Natural killer cell treated with Interleukin-12 subunit alpha and Interleukin-12 subunit beta and Interleukin-15 and Interleukin-18, amount 100 ng/mL, for 72 hours (primary cell): ENCODE data around the gene STX10. TPM values are rescaled to one million over a fixed set of nuclear protein-coding genes. Genes with fewer than 3 reads are reported as not detected.

ENCODE experiments used
- ATAC-seq, 2 donors: fragments of 150-1000 bp; cut with Tn5 transposase in 1 of 2; sonication (Bioruptor Pico), chemical (Tn5 transposase) in 1 of 2; 2 replicates each; pipeline ENCODE4 v1.10.0; 2021
- DNase-seq: peaks from one replicate; pipeline ENCODE4 v3.0.0; 2022; ENCODE audit warnings: low spot score
- H3K27ac Mint-ChIP-seq, 2 donors: 1 replicate in 1 of 2; 2 replicates in 1 of 2; pipeline ENCODE4 v1.8.0; 2022; ENCODE audit warnings: mixed read lengths in 2 of 2, mild to moderate bottlenecking in 1 of 2, moderate library complexity in 1 of 2
- H3K27me3 Mint-ChIP-seq, 2 donors: 1 replicate in 1 of 2; 2 replicates in 1 of 2; pipeline ENCODE4 v1.8.0; 2022; ENCODE audit warnings: mixed read lengths in 2 of 2
- H3K36me3 Mint-ChIP-seq: one replicate; pipeline ENCODE4 v1.8.0; 2022; ENCODE audit warnings: mixed read lengths
- H3K4me1 Mint-ChIP-seq, 2 donors: 1 replicate in 1 of 2; 2 replicates in 1 of 2; pipeline ENCODE4 v1.8.0; 2022; ENCODE audit warnings: low read depth in 2 of 2, mixed read lengths in 2 of 2, mild to moderate bottlenecking in 1 of 2
- H3K4me3 Mint-ChIP-seq: one replicate; pipeline ENCODE4 v1.8.0; 2022; ENCODE audit warnings: mixed read lengths
- H3K9me3 Mint-ChIP-seq: 2 replicates; pipeline ENCODE4 v1.8.0; 2022; ENCODE audit warnings: mixed read lengths
- total RNA-seq, 2 donors: library from RNA; stranded (reverse); gene quantifications; one replicate each; pipeline ENCODE4 v1.2.3, GENCODE V29; 2022

Gene STX10
- total RNA-seq, 2 donors from 2014 or later: 48.1 to 62.5 TPM

DNA sequence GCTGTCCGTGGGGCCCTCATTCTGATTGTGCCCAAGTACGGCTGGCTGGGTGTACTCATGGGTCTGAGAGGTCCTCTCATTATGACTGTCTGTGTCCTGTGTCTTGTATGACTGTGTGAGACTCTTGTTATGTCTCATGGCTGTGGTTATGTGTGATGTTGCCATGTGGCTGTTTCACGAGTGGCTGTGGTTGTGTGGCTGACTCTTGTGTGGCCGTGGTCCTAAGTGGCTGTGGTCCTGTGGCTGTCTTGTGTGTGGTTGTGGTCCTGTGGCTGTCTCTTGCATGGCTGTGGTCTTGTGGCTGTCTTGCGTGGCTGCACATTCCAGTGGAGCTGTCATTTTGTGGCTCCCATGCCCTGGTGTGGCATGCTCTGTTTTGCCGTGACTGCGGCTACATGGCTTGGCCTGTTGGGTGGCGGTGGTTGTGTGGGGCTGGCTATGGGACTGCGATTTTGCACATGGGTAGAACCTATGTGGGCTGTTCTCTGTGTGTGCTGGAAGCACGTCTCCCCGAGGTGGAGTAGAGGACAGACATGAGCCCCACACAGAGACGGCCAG is 50.1 kb downstream of the STX10 start:
- Mint-ChIP-seq H3K9me3 (peaks cover 5% of the 10 kb centered on the region), H3K4me1 (peaks cover 35 to 38% of the 10 kb centered on the region in 2 donors), H3K27ac (peak overlapping the region; percentile 83 to 86), H3K27me3 (peaks cover 9 to 13% of the 10 kb centered on the region in 2 donors), H3K4me3 (peak overlapping the region; percentile 75), H3K36me3 (peaks cover 6% of the 10 kb centered on the region)
- DNase-seq: peak; percentile 82
- peak; percentile 87 to 90 for ATAC-seq

DNA sequence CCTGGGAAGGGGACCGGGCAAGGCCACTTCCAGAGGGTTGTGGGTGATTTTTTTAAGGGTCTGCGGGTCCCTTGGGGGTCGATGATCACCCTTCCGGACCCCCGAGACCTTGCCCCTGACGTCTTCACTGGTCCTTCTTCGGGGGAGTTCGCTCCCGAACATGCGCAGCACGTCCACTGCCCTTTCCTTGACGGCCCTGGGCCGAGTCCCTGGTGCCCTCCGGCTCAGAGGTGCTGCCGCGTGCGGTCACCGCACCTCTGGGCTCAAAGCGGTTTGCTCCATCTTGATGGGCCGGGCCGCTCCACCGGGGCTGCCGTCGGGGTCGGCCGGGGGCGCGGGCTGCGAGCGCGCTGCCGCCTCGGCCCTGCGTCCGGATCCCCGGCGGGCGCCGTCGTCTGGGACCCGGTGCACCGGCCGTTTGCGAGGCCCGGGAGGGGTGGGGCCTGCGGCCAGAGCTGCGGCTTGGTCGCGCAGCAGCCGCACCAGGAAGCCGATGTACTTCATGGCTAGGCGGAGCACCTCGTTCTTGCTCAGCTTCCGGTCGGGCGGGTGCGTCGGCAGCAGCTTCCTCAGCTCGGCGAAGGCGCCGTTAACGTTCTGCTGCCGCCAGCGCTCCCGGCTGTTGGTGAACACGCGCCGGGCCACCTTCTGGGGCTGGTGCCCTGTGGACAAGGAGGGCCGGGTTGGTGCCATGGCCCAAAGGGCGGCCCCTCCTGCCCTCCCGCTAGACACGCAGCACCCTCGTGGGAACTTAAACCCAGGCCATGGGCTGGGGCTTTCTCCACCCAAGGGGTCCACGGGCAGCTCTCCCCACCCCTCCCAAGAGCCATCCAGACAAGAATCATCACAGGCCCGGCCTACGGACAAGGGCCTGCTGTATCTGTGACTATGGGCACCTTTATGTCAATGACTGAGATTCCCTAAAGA is 50.8 kb downstream of the STX10 start:
- H3K27ac Mint-ChIP-seq: peak overlapping the region; percentile 83 to 86
- peaks cover 30 to 33% of the 10 kb centered on the region in 2 donors for H3K4me1 Mint-ChIP-seq
- H3K4me3 Mint-ChIP-seq: peak overlapping the region; percentile 75
- peaks cover 5% of the 10 kb centered on the region for H3K9me3 Mint-ChIP-seq
- peaks cover 13% of the 10 kb centered on the region in 2 donors for H3K27me3 Mint-ChIP-seq
- ATAC-seq (peak; percentile 72 to 80), DNase-seq (peak; percentile 90)
- peaks cover 6% of the 10 kb centered on the region for H3K36me3 Mint-ChIP-seq

DNA sequence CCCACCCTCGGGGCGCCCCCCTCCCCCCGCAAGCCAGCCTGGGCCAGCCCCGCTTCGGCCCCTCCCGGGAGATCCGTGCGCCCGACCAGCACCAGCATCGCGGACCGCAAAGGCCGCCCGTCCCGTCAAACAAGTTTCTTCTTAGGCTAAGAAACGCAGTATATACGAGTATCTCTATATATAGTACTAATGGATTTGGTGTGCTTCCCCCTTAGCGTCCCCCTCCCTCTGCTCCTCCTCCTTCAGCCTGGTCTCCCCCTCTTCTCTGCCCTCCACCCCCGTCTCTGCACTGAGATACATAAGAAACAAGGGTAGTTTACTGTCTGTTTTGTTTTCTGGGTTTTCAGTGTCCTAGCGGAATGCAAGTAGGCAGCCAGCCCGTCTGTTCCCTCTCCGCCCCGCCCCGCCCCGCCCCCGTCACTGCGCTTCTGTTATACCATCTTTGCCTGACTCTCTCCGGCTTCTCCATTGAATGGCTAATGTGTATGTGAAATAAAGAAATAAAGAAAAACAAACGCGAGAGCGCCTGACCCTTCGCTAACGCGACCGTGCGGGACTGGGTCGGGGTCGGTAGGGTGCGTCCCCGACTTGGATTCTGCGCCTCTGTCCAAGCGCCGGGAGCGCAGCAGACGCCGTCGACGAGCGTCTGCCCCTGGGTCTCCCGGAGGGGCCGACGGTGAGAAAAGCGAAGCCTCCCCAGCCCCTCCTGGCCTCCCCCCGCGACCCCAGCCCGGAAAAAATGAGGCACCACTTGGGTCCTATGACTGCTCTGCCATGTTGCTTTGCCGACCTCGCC is 51.7 kb downstream of the STX10 start:
- peak overlapping the region in 1 of 2 donors; percentile 86 for H3K27ac Mint-ChIP-seq
- ATAC-seq (no peak), DNase-seq (no peak)
- H3K4me1 Mint-ChIP-seq: peaks cover 30 to 32% of the 10 kb centered on the region in 2 donors
- peak overlapping the region; percentile 70 for H3K4me3 Mint-ChIP-seq
- peaks cover 5% of the 10 kb centered on the region for H3K9me3 Mint-ChIP-seq
- H3K27me3 Mint-ChIP-seq: peaks cover 13 to 15% of the 10 kb centered on the region in 2 donors
- H3K36me3 Mint-ChIP-seq: peaks cover 6% of the 10 kb centered on the region

DNA sequence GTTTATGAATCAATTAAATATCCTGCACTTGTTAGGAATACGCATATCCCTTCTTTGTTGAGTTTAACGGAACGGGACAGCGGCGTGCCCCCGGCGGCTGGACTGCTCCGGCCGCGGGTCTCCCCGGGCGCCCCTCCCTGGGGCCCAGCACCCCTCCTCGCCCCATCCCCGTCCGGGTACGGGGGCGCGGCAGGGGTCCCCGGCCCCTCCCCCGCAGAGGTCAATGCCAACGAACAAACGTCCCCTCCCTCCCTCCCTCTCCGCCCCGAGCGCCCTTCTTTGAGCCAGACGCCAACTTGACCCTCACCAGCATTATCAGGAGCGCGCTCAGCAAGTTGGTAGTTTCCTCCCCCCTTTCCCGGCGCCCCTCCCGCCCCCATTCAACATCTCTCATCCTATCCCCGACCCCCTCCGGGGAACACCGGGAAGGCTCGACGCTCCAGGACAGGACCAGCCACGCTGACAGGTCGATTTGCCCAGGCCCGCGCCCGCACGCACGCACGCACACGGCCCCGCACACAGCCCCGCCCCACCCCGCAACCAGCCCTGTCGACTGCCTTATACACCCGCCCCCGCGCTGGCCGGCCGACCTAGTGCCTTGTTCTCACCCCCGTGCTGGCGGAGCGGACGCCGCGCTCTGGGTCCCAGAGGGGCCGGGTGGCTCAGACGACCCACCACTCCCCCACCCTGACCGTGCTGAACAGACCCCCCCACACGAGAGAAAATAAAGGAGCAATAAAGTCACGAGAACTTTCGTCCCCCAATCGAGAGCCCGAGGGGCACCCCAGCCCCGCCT is 52.5 kb downstream of the STX10 start:
- H3K4me3 Mint-ChIP-seq: peak overlapping the region; percentile 49
- H3K4me1 Mint-ChIP-seq: peaks cover 29 to 30% of the 10 kb centered on the region in 2 donors
- DNase-seq: no peak
- ATAC-seq: no peak
- H3K36me3 Mint-ChIP-seq: peaks cover 6% of the 10 kb centered on the region
- H3K27me3 Mint-ChIP-seq: peaks cover 13 to 15% of the 10 kb centered on the region in 2 donors
- H3K9me3 Mint-ChIP-seq: peaks cover 5% of the 10 kb centered on the region
- no peak overlapping the region for H3K27ac Mint-ChIP-seq

DNA sequence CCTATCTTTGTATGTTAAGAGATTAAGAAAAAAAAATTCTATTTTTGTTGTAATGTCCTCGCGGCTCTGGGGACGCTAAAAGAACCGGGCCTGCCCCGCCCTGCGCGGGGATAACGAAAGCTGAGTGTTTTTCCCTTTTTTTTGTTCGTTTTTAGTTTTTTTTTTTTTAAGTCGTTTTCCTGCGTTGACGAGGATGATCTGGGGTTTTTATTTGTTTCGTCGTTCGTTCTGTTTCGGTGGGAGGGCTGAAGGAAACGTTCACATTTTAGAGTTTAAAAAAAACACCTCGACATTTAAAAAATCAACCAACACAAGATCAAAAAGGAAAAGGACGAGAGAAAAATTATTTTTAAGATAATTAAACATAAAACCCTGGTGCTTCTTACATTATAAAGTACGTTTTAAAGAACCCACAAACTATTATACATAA is 53.1 kb downstream of the STX10 start:
- ATAC-seq: no peak
- no peak for DNase-seq
- peaks cover 6% of the 10 kb centered on the region for H3K36me3 Mint-ChIP-seq
- peaks cover 5% of the 10 kb centered on the region for H3K9me3 Mint-ChIP-seq
- peaks cover 13 to 15% of the 10 kb centered on the region in 2 donors for H3K27me3 Mint-ChIP-seq
- H3K4me3 Mint-ChIP-seq: peak overlapping the region; percentile 39
- H3K27ac Mint-ChIP-seq: no peak overlapping the region
- peaks cover 29 to 30% of the 10 kb centered on the region in 2 donors for H3K4me1 Mint-ChIP-seq

DNA sequence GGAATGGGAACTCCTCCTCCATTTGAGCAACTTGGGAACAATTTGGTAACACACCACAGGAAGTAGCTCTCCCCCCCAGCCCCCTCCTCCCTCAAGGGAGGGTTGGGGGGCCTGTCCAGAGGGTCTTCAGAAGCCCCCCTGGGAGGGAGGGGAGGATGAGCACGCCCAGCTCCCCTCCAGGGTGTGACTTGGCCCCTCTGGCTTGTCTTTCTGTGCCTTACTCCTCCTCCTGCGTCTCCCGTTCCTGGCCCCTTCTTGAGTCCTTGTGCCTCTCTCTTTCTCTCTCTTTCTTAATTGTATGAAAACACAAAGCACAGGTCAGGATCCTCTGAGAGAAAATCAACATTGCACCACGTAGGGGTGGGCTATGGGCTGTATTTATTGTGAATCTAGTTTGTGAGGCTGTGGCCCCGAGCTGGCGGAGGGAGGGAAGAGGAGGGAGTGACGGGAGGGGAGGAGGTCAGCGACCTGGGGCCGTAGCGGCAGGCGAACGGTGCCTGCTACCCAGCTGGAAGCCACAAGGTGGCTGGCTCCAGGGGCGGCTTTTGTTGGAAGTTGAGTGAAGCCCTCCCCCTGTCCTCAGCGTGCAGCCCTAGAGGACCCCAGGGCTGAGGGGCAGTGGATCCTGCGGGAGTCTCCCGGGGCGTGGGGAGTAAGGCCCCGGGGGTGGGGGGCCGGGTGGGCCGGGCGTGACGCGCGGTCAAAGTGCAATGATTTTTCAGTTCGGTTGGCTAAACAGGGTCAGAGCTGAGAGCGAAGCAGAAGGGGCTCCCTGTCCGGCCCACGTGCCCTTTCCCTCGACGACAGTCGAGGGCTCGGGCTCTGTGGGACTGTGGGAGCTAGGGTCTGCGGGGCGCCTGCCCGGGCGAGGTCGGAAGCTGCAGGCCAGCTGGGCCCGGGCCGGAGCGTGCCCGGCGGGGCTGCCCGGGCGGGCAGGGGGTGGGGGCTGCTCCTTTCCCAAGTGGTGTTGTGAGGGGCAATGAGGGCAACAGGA is 53.9 kb downstream of the STX10 start:
- DNase-seq: no peak
- Mint-ChIP-seq H3K27me3 (peaks cover 13 to 17% of the 10 kb centered on the region in 2 donors), H3K36me3 (peaks cover 6% of the 10 kb centered on the region), H3K4me1 (peaks cover 25 to 26% of the 10 kb centered on the region in 2 donors), H3K4me3 (peak overlapping the region; percentile 9), H3K27ac (no peak overlapping the region), H3K9me3 (peaks cover 5% of the 10 kb centered on the region)
- no peak for ATAC-seq

DNA sequence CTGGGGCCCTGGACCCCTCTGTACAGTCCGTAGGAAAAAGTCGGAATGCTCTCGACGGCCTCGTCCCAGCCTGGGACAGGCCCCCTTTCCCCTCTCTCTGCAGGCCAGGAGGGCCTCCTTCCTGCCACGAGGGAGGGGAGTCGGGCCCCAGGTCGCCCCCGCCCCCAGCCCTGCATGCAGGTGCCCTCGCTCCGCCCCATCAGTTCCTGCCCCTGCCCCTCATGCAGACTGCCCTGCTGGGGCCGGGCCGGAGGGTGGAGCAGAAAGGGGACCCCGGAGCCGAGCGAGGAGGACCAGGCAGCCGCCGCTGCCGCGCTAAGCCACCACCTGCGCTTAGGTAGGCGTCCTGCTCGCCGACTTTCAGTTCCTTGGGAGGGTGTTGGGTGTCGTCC is 54.8 kb downstream of the STX10 start:
- DNase-seq (no peak), ATAC-seq (no peak)
- peaks cover 6% of the 10 kb centered on the region for H3K36me3 Mint-ChIP-seq
- H3K4me1 Mint-ChIP-seq: peaks cover 24 to 25% of the 10 kb centered on the region in 2 donors
- H3K4me3 Mint-ChIP-seq: no peak overlapping the region
- H3K9me3 Mint-ChIP-seq: peaks cover 5% of the 10 kb centered on the region
- no peak overlapping the region for H3K27ac Mint-ChIP-seq
- H3K27me3 Mint-ChIP-seq: peaks cover 13 to 17% of the 10 kb centered on the region in 2 donors

DNA sequence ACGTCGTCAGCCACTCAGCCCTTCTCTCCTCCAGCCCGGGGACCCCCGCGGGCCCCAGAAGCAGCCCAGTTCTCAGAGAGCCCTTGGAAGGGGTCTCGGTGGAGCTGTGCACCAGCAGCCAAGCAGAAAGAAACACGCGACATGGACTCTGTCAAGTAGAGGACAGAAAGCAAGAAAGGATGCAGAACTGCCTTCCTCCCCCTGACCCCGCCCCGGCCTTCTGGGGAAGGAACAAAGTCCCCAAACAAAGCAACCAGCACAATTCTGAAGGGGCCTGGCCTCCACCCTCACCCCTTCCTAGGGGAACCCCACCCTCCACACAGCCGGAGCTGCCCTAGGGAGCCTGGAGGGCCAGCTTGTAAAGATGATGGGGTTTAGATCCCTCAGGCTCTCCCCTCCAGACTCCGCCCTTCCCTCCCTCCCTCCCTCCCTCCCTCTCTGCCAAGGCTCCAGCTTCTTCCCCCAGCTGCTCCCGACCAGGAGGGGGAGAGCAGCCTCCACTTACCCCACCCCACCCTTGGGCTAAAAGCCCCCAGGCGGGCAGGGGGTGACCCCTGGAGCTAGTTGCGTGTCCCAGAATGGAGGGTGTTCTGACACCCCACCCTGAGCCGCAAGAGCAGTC is 55.3 kb downstream of the STX10 start:
- ATAC-seq: no peak
- peaks cover 2% of the 10 kb centered on the region for H3K36me3 Mint-ChIP-seq
- peaks cover 13 to 17% of the 10 kb centered on the region in 2 donors for H3K27me3 Mint-ChIP-seq
- H3K4me1 Mint-ChIP-seq: peaks cover 19 to 20% of the 10 kb centered on the region in 2 donors
- DNase-seq: peak; percentile 54
- H3K9me3 Mint-ChIP-seq: peaks cover under 1% of the 10 kb centered on the region
- no peak overlapping the region for H3K4me3 Mint-ChIP-seq
- H3K27ac Mint-ChIP-seq: no peak overlapping the region

DNA sequence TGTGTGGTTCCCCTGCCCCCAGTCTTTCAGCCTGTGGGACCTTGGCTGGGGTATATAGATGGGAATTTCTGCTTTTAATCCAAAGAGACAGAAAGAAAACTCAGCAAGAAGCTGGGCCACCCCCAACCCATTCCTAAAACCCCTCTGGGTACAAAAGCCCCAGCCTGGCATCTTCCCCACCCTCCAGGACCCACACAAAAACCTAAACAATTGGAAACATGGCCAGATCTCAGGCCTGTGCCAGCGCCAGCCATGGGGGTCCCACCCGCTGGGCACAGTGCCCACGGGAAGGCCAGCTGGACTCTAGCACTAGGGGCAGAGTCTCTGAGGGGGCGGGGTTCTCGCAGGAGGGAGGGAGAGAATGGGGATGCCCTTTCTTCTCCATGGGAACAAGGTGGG is 56.1 kb downstream of the STX10 start:
- peaks cover 15% of the 10 kb centered on the region in 2 donors for H3K4me1 Mint-ChIP-seq
- DNase-seq (no peak), ATAC-seq (no peak)
- H3K27me3 Mint-ChIP-seq: peaks cover 13 to 16% of the 10 kb centered on the region in 2 donors
- H3K36me3 Mint-ChIP-seq: no peaks in the 10 kb centered on the region
- H3K4me3 Mint-ChIP-seq: no peak overlapping the region
- H3K27ac Mint-ChIP-seq: no peak overlapping the region
- H3K9me3 Mint-ChIP-seq: no peaks in the 10 kb centered on the region
